ENCODE measurements around the gene KCNJ5.

Gene KCNJ5

GRCh38 chr11:128859563-128860441, 31.4 kb upstream of the KCNJ5 start:
- H3K9ac ChIP-seq (ENCODE audit: low read depth, low read length): no peak overlapping the region

GRCh38 chr11:128860571-128861361, 30.4 kb upstream of the KCNJ5 start:
- no peaks in the 10 kb centered on the region for H3K9me3 ChIP-seq (ENCODE audit: control insufficient read depth, insufficient read depth, low read length)
- no peaks in the 10 kb centered on the region for H3K4me1 ChIP-seq (ENCODE audit: control insufficient read depth, insufficient read depth, low read length)
- H3K27me3 ChIP-seq (ENCODE audit: control insufficient read depth, insufficient read depth, low read length): peaks cover 14% of the 10 kb centered on the region
- no peaks in the 10 kb centered on the region for H3K36me3 ChIP-seq (ENCODE audit: control insufficient read depth, insufficient read depth, low read length)
- no peak overlapping the region for H3K4me3 ChIP-seq (ENCODE audit: low read depth, low read length)
- H3K9ac ChIP-seq (ENCODE audit: low read depth, low read length): no peak overlapping the region

More at GRCh38 chr11:128859563-128860441, 31.4 kb upstream of the KCNJ5 start:
- Histone ChIP-seq H3K4me1 (ENCODE audit: control insufficient read depth, insufficient read depth, low read length) (no peaks in the 10 kb centered on the region), H3K9me3 (ENCODE audit: control insufficient read depth, insufficient read depth, low read length) (no peaks in the 10 kb centered on the region), H3K27me3 (ENCODE audit: control insufficient read depth, insufficient read depth, low read length) (peaks cover 14% of the 10 kb centered on the region), H3K4me3 (ENCODE audit: low read depth, low read length) (no peak overlapping the region), H3K36me3 (ENCODE audit: control insufficient read depth, insufficient read depth, low read length) (no peaks in the 10 kb centered on the region)

- Histone ChIP-seq H3K36me3 (ENCODE audit: control insufficient read depth, insufficient read depth, low read length) (no peaks in the 10 kb centered on the region), H3K4me3 (ENCODE audit: low read depth, low read length) (no peak overlapping the region), H3K27me3 (ENCODE audit: control insufficient read depth, insufficient read depth, low read length) (peaks cover 14% of the 10 kb centered on the region), H3K9ac (ENCODE audit: low read depth, low read length) (no peak overlapping the region), H3K4me1 (ENCODE audit: control insufficient read depth, insufficient read depth, low read length) (no peaks in the 10 kb centered on the region), H3K9me3 (ENCODE audit: control insufficient read depth, insufficient read depth, low read length) (no peaks in the 10 kb centered on the region)
Observed at GRCh38 chr11:128862406-128862805, 28.8 kb upstream of the KCNJ5 start.

- no peak overlapping the region for H3K9ac ChIP-seq (ENCODE audit: low read depth, low read length)
- no peaks in the 10 kb centered on the region for H3K9me3 ChIP-seq (ENCODE audit: control insufficient read depth, insufficient read depth, low read length)
- H3K27me3 ChIP-seq (ENCODE audit: control insufficient read depth, insufficient read depth, low read length): peaks cover 14% of the 10 kb centered on the region
- H3K36me3 ChIP-seq (ENCODE audit: control insufficient read depth, insufficient read depth, low read length): no peaks in the 10 kb centered on the region
- H3K4me3 ChIP-seq (ENCODE audit: low read depth, low read length): no peak overlapping the region
- H3K4me1 ChIP-seq (ENCODE audit: control insufficient read depth, insufficient read depth, low read length): no peaks in the 10 kb centered on the region
Observed at GRCh38 chr11:128862908-128863660, 28.1 kb upstream of the KCNJ5 start.

- Histone ChIP-seq H3K4me3 (ENCODE audit: low read depth, low read length) (no peak overlapping the region), H3K9ac (ENCODE audit: low read depth, low read length) (no peak overlapping the region), H3K27me3 (ENCODE audit: control insufficient read depth, insufficient read depth, low read length) (no peaks in the 10 kb centered on the region), H3K36me3 (ENCODE audit: control insufficient read depth, insufficient read depth, low read length) (no peaks in the 10 kb centered on the region), H3K9me3 (ENCODE audit: control insufficient read depth, insufficient read depth, low read length) (no peaks in the 10 kb centered on the region), H3K4me1 (ENCODE audit: control insufficient read depth, insufficient read depth, low read length) (peaks cover 2% of the 10 kb centered on the region)
Observed at GRCh38 chr11:128865490-128865889, 25.7 kb upstream of the KCNJ5 start.

GRCh38 chr11:128867277-128867676, 23.9 kb upstream of the KCNJ5 start, which contains the start of gene KCNJ1:
Gene KCNJ1 (minus strand): TSS chr11:128867296. CDS start chr11:128840243, 27,053 bp downstream.
- H3K4me1 ChIP-seq (ENCODE audit: control insufficient read depth, insufficient read depth, low read length): peaks cover 15% of the 10 kb centered on the region
- no peak within 1 kb of the TSS for H3K4me3 ChIP-seq (ENCODE audit: low read depth, low read length)
- no peaks in the 10 kb centered on the region for H3K36me3 ChIP-seq (ENCODE audit: control insufficient read depth, insufficient read depth, low read length)
- no peaks in the 10 kb centered on the region for H3K9me3 ChIP-seq (ENCODE audit: control insufficient read depth, insufficient read depth, low read length)
- no peak within 1 kb of the TSS for H3K9ac ChIP-seq (ENCODE audit: low read depth, low read length)
- no peaks in the 10 kb centered on the region for H3K27me3 ChIP-seq (ENCODE audit: control insufficient read depth, insufficient read depth, low read length)

- peaks cover 24% of the 10 kb centered on the region for H3K4me1 ChIP-seq (ENCODE audit: control insufficient read depth, insufficient read depth, low read length)
- H3K4me3 ChIP-seq (ENCODE audit: low read depth, low read length): no peak overlapping the region
- H3K36me3 ChIP-seq (ENCODE audit: control insufficient read depth, insufficient read depth, low read length): no peaks in the 10 kb centered on the region
- peaks cover 9% of the 10 kb centered on the region for H3K27me3 ChIP-seq (ENCODE audit: control insufficient read depth, insufficient read depth, low read length)
- H3K9me3 ChIP-seq (ENCODE audit: control insufficient read depth, insufficient read depth, low read length): no peaks in the 10 kb centered on the region
- no peak overlapping the region for H3K9ac ChIP-seq (ENCODE audit: low read depth, low read length)
Observed at GRCh38 chr11:128868841-128869671, 22.1 kb upstream of the KCNJ5 start.

GRCh38 chr11:128871168-128871610, 20.0 kb upstream of the KCNJ5 start:
- Histone ChIP-seq H3K4me1 (ENCODE audit: control insufficient read depth, insufficient read depth, low read length) (peaks cover 24% of the 10 kb centered on the region), H3K36me3 (ENCODE audit: control insufficient read depth, insufficient read depth, low read length) (no peaks in the 10 kb centered on the region), H3K9me3 (ENCODE audit: control insufficient read depth, insufficient read depth, low read length) (no peaks in the 10 kb centered on the region), H3K9ac (ENCODE audit: low read depth, low read length) (no peak overlapping the region), H3K27me3 (ENCODE audit: control insufficient read depth, insufficient read depth, low read length) (peaks cover 21% of the 10 kb centered on the region), H3K4me3 (ENCODE audit: low read depth, low read length) (peak overlapping the region; percentile 28)

GRCh38 chr11:128872094-128872493, 19.1 kb upstream of the KCNJ5 start:
- no peaks in the 10 kb centered on the region for H3K9me3 ChIP-seq (ENCODE audit: control insufficient read depth, insufficient read depth, low read length)
- no peaks in the 10 kb centered on the region for H3K36me3 ChIP-seq (ENCODE audit: control insufficient read depth, insufficient read depth, low read length)
- peaks cover 28% of the 10 kb centered on the region for H3K27me3 ChIP-seq (ENCODE audit: control insufficient read depth, insufficient read depth, low read length)
- no peak overlapping the region for H3K9ac ChIP-seq (ENCODE audit: low read depth, low read length)
- peak overlapping the region; percentile 28 for H3K4me3 ChIP-seq (ENCODE audit: low read depth, low read length)
- peaks cover 24% of the 10 kb centered on the region for H3K4me1 ChIP-seq (ENCODE audit: control insufficient read depth, insufficient read depth, low read length)

- Histone ChIP-seq H3K9ac (ENCODE audit: low read depth, low read length) (no peak overlapping the region), H3K4me1 (ENCODE audit: control insufficient read depth, insufficient read depth, low read length) (peaks cover 24% of the 10 kb centered on the region), H3K9me3 (ENCODE audit: control insufficient read depth, insufficient read depth, low read length) (no peaks in the 10 kb centered on the region), H3K4me3 (ENCODE audit: low read depth, low read length) (peak overlapping the region; percentile 15), H3K36me3 (ENCODE audit: control insufficient read depth, insufficient read depth, low read length) (no peaks in the 10 kb centered on the region), H3K27me3 (ENCODE audit: control insufficient read depth, insufficient read depth, low read length) (peaks cover 28% of the 10 kb centered on the region)
Observed at GRCh38 chr11:128872594-128872993, 18.6 kb upstream of the KCNJ5 start.

All from iPS-15b (cell line).